ENCODE results near the gene ADAMTS14. TPM values are rescaled to one million over a fixed set of nuclear protein-coding genes. Genes with fewer than 3 reads are reported as not detected.

Gene ADAMTS14
- total RNA-seq, 1 donor from 2014 or later = 0.19 TPM

DNA sequence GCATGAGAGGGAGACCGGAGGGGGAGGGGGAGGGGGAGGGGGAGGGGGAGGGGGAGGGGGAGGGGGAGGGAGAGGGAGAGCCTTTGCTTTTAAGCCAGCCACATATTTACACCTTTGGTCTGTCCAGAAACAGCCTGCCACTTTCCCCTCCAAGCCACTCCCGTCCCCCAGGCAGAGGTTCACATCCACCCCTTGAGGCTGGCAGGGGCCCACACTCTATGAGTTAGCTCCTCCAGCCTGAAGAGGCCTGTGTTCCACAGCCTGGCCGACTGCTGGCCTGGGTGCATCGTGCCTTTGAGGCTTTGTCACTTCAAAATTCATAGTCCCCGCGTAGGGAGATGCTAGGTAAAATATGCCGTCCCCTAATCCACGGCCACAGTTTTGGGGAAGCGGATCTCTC is 16.5 kb downstream of the ADAMTS14 start:
- peaks cover 6% of the 10 kb centered on the region for H3K27me3 Mint-ChIP-seq (ENCODE audit: low read depth)
- no peaks in the 10 kb centered on the region for H3K36me3 Mint-ChIP-seq (ENCODE audit: low read depth)
- H3K4me3 Mint-ChIP-seq = no peak overlapping the region
- H3K9me3 Mint-ChIP-seq = no peaks in the 10 kb centered on the region
- H3K27ac Mint-ChIP-seq (ENCODE audit: unreplicated experiment) = no peak overlapping the region
- TF ChIP-seq CTCF (conservative IDR thresholded peaks at IDR 0.05) = no peak
- peaks cover 24% of the 10 kb centered on the region for H3K4me1 Mint-ChIP-seq
- no peak for DNase-seq (ENCODE audit: low read depth, low spot score)

DNA sequence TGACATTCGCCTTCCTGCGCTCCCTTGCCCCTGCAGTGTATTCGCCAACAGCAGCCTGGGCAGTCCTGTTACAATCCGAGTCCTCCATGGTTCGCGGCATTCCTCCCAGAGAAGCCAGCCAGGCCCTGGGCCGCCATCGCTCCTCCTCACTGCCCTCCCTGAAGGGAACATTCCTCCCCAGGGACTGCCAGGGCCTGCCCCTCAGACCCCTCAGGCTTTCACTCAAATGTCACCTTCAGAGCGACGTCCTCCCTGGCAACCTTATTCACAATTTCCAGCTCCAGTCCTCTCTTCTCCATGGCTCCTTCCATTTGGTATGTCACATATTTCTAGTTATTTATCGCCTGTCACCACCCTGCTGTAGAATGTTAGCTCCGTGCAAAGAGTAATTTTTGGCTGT is 17.4 kb downstream of the ADAMTS14 start:
- no peaks in the 10 kb centered on the region for H3K9me3 Mint-ChIP-seq
- H3K4me3 Mint-ChIP-seq = no peak overlapping the region
- H3K27ac Mint-ChIP-seq (ENCODE audit: unreplicated experiment) = no peak overlapping the region

GRCh38 chr10:70690589-70690988 is 18.3 kb downstream of the ADAMTS14 start:
- TF ChIP-seq CTCF (conservative IDR thresholded peaks at IDR 0.05) = no peak
- DNase-seq (ENCODE audit: low read depth, low spot score) = no peak
- H3K4me1 Mint-ChIP-seq = peaks cover 13% of the 10 kb centered on the region

More for the DNA sequence above, 17.4 kb downstream of the ADAMTS14 start:
- H3K27me3 Mint-ChIP-seq (ENCODE audit: low read depth) = peaks cover 6% of the 10 kb centered on the region
- DNase-seq (ENCODE audit: low read depth, low spot score) = no peak
- no peak for TF ChIP-seq CTCF (conservative IDR thresholded peaks at IDR 0.05)
- peaks cover 21% of the 10 kb centered on the region for H3K4me1 Mint-ChIP-seq
- H3K36me3 Mint-ChIP-seq (ENCODE audit: low read depth) = no peaks in the 10 kb centered on the region

GRCh38 chr10:70691611-70692010 is 19.3 kb downstream of the ADAMTS14 start:
- no peak for DNase-seq (ENCODE audit: low read depth, low spot score)
- Mint-ChIP-seq H3K27ac (ENCODE audit: unreplicated experiment) (no peak overlapping the region), H3K9me3 (no peaks in the 10 kb centered on the region), H3K4me1 (peaks cover 8% of the 10 kb centered on the region), H3K4me3 (no peak overlapping the region), H3K36me3 (ENCODE audit: low read depth) (no peaks in the 10 kb centered on the region), H3K27me3 (ENCODE audit: low read depth) (peaks cover 6% of the 10 kb centered on the region)
- TF ChIP-seq CTCF (conservative IDR thresholded peaks at IDR 0.05) = no peak

More at GRCh38 chr10:70690589-70690988, 18.3 kb downstream of the ADAMTS14 start:
- H3K4me3 Mint-ChIP-seq = no peak overlapping the region
- H3K27ac Mint-ChIP-seq (ENCODE audit: unreplicated experiment) = no peak overlapping the region
- no peaks in the 10 kb centered on the region for H3K36me3 Mint-ChIP-seq (ENCODE audit: low read depth)
- peaks cover 6% of the 10 kb centered on the region for H3K27me3 Mint-ChIP-seq (ENCODE audit: low read depth)
- H3K9me3 Mint-ChIP-seq = no peaks in the 10 kb centered on the region

- no peaks in the 10 kb centered on the region for H3K36me3 Mint-ChIP-seq (ENCODE audit: low read depth)
- DNase-seq (ENCODE audit: low read depth, low spot score) = no peak
- no peak overlapping the region for H3K4me3 Mint-ChIP-seq
- no peaks in the 10 kb centered on the region for H3K9me3 Mint-ChIP-seq
- no peak overlapping the region for H3K27ac Mint-ChIP-seq (ENCODE audit: unreplicated experiment)
- no peak for TF ChIP-seq CTCF (conservative IDR thresholded peaks at IDR 0.05)
- peaks cover 6% of the 10 kb centered on the region for H3K27me3 Mint-ChIP-seq (ENCODE audit: low read depth)
- H3K4me1 Mint-ChIP-seq = peaks cover 8% of the 10 kb centered on the region
Measured at GRCh38 chr10:70692043-70692603, 19.8 kb downstream of the ADAMTS14 start.

Data from neural crest cell (in vitro differentiated cells).